Hematopoietic multipotent progenitor cell treated with erythropoietin and hydrocortisone succinate and interleukin-3 and kit ligand, for 17 days (in vitro differentiated cells): ENCODE data around the gene AUTS2.
A peak's percentile ranks its signal among the peaks of the same experiment; 100 is the strongest.

Source experiments
- DNase-seq: peaks from one replicate; pipeline ENCODE4 v3.0.0-alpha.2; 2015; ENCODE audit warnings: low spot score

Gene AUTS2

GRCh38 chr7:69687739-69688433, 89.6 kb downstream of the AUTS2 start:
- DNase-seq: no peak

- DNase-seq: no peak
These were observed 92.1 kb downstream of the AUTS2 start for GRCh38 chr7:69690329-69690728.

- no peak for DNase-seq
These were observed 93.1 kb downstream of the AUTS2 start for GRCh38 chr7:69691327-69691726.

- DNase-seq: no peak
These were observed 93.5 kb downstream of the AUTS2 start for GRCh38 chr7:69691734-69692133.

GRCh38 chr7:69692611-69693010, 94.3 kb downstream of the AUTS2 start:
- no peak for DNase-seq

GRCh38 chr7:69693042-69693441, 94.8 kb downstream of the AUTS2 start:
- DNase-seq: no peak

- DNase-seq: no peak
These were observed 97.8 kb downstream of the AUTS2 start for GRCh38 chr7:69696054-69696591.

- no peak for DNase-seq
These were observed 98.7 kb downstream of the AUTS2 start for GRCh38 chr7:69696686-69697685.

GRCh38 chr7:69698109-69698825, 100.0 kb downstream of the AUTS2 start:
- DNase-seq: no peak

- DNase-seq: no peak
These were observed 101.7 kb downstream of the AUTS2 start for GRCh38 chr7:69699931-69700330.

GRCh38 chr7:69700331-69700730, 102.1 kb downstream of the AUTS2 start:
- DNase-seq: no peak

GRCh38 chr7:69701288-69701687, 103.0 kb downstream of the AUTS2 start:
- DNase-seq: no peak

GRCh38 chr7:69702357-69702756, 104.1 kb downstream of the AUTS2 start:
- no peak for DNase-seq

- no peak for DNase-seq
These were observed 104.8 kb downstream of the AUTS2 start for GRCh38 chr7:69703099-69703498.

GRCh38 chr7:69706070-69706469, 107.8 kb downstream of the AUTS2 start:
- no peak for DNase-seq

- peak; percentile 40 for DNase-seq
These were observed 110.6 kb downstream of the AUTS2 start for GRCh38 chr7:69708857-69709256.

- no peak for DNase-seq
These were observed 112.6 kb downstream of the AUTS2 start for GRCh38 chr7:69710768-69711438.

GRCh38 chr7:69714886-69715576, 116.8 kb downstream of the AUTS2 start:
- DNase-seq: no peak

- DNase-seq: no peak
These were observed 118.9 kb downstream of the AUTS2 start for GRCh38 chr7:69717221-69717620.

- no peak for DNase-seq
These were observed 121.4 kb downstream of the AUTS2 start for GRCh38 chr7:69719717-69720116.

- DNase-seq: no peak
These were observed 124.6 kb downstream of the AUTS2 start for GRCh38 chr7:69722843-69723242.
